H9 (cell line): Measurements from ENCODE around the gene SEMA6C. TPM values are rescaled to one million over a fixed set of nuclear protein-coding genes. Genes with fewer than 3 reads are reported as not detected.
A peak's percentile ranks its signal among the peaks of the same experiment; 100 is the strongest.

Experiments used
- DNase-seq: peaks from one replicate; pipeline ENCODE4 v3.0.0-alpha.2; 2017
- H2AFZ ChIP-seq: one replicate; pipeline ENCODE4 v1.6.1; 2013; ENCODE audit warnings: mild to moderate bottlenecking, low read length, control low read depth, moderate library complexity
- H2AK5ac ChIP-seq: 2 replicates; pipeline ENCODE4 v1.6.1; 2013; ENCODE audit warnings: low read length, control low read depth, mixed read lengths; ENCODE audit not compliant: insufficient read length
- H2BK120ac ChIP-seq: one replicate; pipeline ENCODE4 v1.6.1; 2013; ENCODE audit warnings: low read depth, mild to moderate bottlenecking, low read length, control low read depth, inconsistent platforms; ENCODE audit not compliant: poor library complexity, severe bottlenecking
- H2BK12ac ChIP-seq: 2 replicates; pipeline ENCODE4 v1.6.1; 2013; ENCODE audit warnings: low read length, control low read depth, mixed read lengths, low read depth; ENCODE audit not compliant: insufficient read length
- H2BK15ac ChIP-seq: 2 replicates; pipeline ENCODE4 v1.6.1; 2013; ENCODE audit warnings: low read depth, low read length, control low read depth
- H2BK20ac ChIP-seq: one replicate; pipeline ENCODE4 v1.6.1; 2013; ENCODE audit warnings: low read depth, mild to moderate bottlenecking, low read length, control low read depth, inconsistent platforms; ENCODE audit not compliant: poor library complexity, severe bottlenecking
- H2BK5ac ChIP-seq: 2 replicates; pipeline ENCODE4 v1.6.1; 2013; ENCODE audit warnings: low read length, control low read depth, mixed read lengths; ENCODE audit not compliant: insufficient read length
- H3K14ac ChIP-seq: 2 replicates; pipeline ENCODE4 v1.6.1; 2013; ENCODE audit warnings: low read length, control low read depth; ENCODE audit not compliant: insufficient read depth
- H3K18ac ChIP-seq: 2 replicates; pipeline ENCODE4 v1.6.1; 2013; ENCODE audit warnings: low read depth, mild to moderate bottlenecking, mixed read lengths, low read length, control low read depth; ENCODE audit not compliant: insufficient read length
- H3K23ac ChIP-seq: 2 replicates; pipeline ENCODE4 v1.6.1; 2013; ENCODE audit warnings: low read length, control low read depth, mixed read lengths, low read depth; ENCODE audit not compliant: insufficient read length
- H3K23me2 ChIP-seq: 2 replicates; pipeline ENCODE4 v1.6.1; 2013; ENCODE audit warnings: low read depth, mild to moderate bottlenecking, mixed read lengths, low read length, control low read depth; ENCODE audit not compliant: insufficient read length, poor library complexity, severe bottlenecking
- H3K27ac ChIP-seq: 2 replicates; pipeline ENCODE4 v1.5.1; 2013; ENCODE audit warnings: low read length, control low read depth, mixed read lengths, low read depth; ENCODE audit not compliant: insufficient read length
- H3K27me3 ChIP-seq: 2 replicates; pipeline ENCODE4 v1.6.1; 2013; ENCODE audit warnings: low read length, control low read depth, inconsistent platforms; ENCODE audit not compliant: insufficient read depth
- H3K4ac ChIP-seq: 2 replicates; pipeline ENCODE4 v1.6.1; 2013; ENCODE audit warnings: low read depth, mild to moderate bottlenecking, control low read depth, inconsistent platforms, low read length, moderate library complexity
- H3K4me1 ChIP-seq: 2 replicates; pipeline ENCODE4 v1.6.1; 2013; ENCODE audit warnings: low read length, control low read depth, inconsistent platforms; ENCODE audit not compliant: insufficient read depth
- H3K4me2 ChIP-seq: 2 replicates; pipeline ENCODE4 v1.6.1; 2013; ENCODE audit warnings: low read length, control low read depth, mixed read lengths; ENCODE audit not compliant: insufficient read length, insufficient read depth
- H3K56ac ChIP-seq: 2 replicates; pipeline ENCODE4 v1.6.1; 2013; ENCODE audit warnings: low read depth, mild to moderate bottlenecking, mixed read lengths, low read length, control low read depth; ENCODE audit not compliant: insufficient read length
- H3K79me1 ChIP-seq: 2 replicates; pipeline ENCODE4 v1.6.1; 2013; ENCODE audit warnings: low read depth, mild to moderate bottlenecking, moderate library complexity, low read length, control low read depth, inconsistent platforms; ENCODE audit not compliant: insufficient read depth, poor library complexity, severe bottlenecking
- H3K79me2 ChIP-seq: 2 replicates; pipeline ENCODE4 v1.6.1; 2013; ENCODE audit warnings: low read length, control low read depth, inconsistent platforms; ENCODE audit not compliant: insufficient read depth
- H3K9ac ChIP-seq: 2 replicates; pipeline ENCODE4 v1.6.1; 2013; ENCODE audit warnings: low read length, control low read depth, mixed read lengths; ENCODE audit not compliant: insufficient read length; ENCODE audit errors: extremely low read depth
- H3K9me3 ChIP-seq: one replicate; pipeline ENCODE4 v1.6.1; 2013; ENCODE audit warnings: low read depth, low read length, inconsistent platforms; ENCODE audit not compliant: control insufficient read depth
- H3T11ph ChIP-seq: one replicate; pipeline ENCODE4 v1.6.1; 2013; ENCODE audit warnings: mild to moderate bottlenecking, low read length, control low read depth, inconsistent platforms
- H4K20me1 ChIP-seq: one replicate; pipeline ENCODE4 v1.6.1; 2013; ENCODE audit not compliant: control insufficient read depth, insufficient read length, insufficient read depth
- H4K5ac ChIP-seq: 2 replicates; pipeline ENCODE4 v1.6.1; 2013; ENCODE audit warnings: low read depth, mild to moderate bottlenecking, mixed read lengths, low read length, control low read depth; ENCODE audit not compliant: insufficient read length
- H4K8ac ChIP-seq: replicated peaks from 2 replicates; pipeline ENCODE4 v1.6.1; 2013; ENCODE audit warnings: low read length, control low read depth, mixed read lengths, low read depth; ENCODE audit not compliant: insufficient read length
- H4K91ac ChIP-seq: 2 replicates; pipeline ENCODE4 v1.6.1; 2013; ENCODE audit warnings: low read depth, mild to moderate bottlenecking, moderate library complexity, mixed read lengths, low read length, control low read depth; ENCODE audit not compliant: insufficient read length
- H3K27ac Mint-ChIP-seq, 3 experiments: 2 replicates in 2 of 3; 3 replicates in 1 of 3; pipeline ENCODE4 v1.8.0; 2020 to 2021; ENCODE audit warnings: mixed read lengths in 3 of 3, mild to moderate bottlenecking in 1 of 3, moderate library complexity in 1 of 3
- H3K27me3 Mint-ChIP-seq: 2 replicates; pipeline ENCODE4 v1.8.0; 2021; ENCODE audit warnings: low read depth, mild to moderate bottlenecking, moderate library complexity, mixed read lengths
- H3K36me3 Mint-ChIP-seq, 3 experiments: 2 replicates in 2 of 3; 3 replicates in 1 of 3; pipeline ENCODE4 v1.8.0; 2020 to 2021; ENCODE audit warnings: low read depth in 3 of 3, mixed read lengths in 3 of 3; ENCODE audit not compliant: insufficient read depth in 1 of 3
- H3K4me1 Mint-ChIP-seq, 2 experiments: 2 replicates each; pipeline ENCODE4 v1.8.0; 2020; ENCODE audit warnings: mixed read lengths in 2 of 2
- H3K4me3 Mint-ChIP-seq, 2 experiments: 2 replicates in 1 of 2; 3 replicates in 1 of 2; pipeline ENCODE4 v1.8.0; 2020 to 2021; ENCODE audit warnings: mild to moderate bottlenecking in 2 of 2, mixed read lengths in 2 of 2, moderate library complexity in 1 of 2
- H3K9me3 Mint-ChIP-seq, 2 experiments: 2 replicates in 1 of 2; 3 replicates in 1 of 2; pipeline ENCODE4 v1.8.0; 2020; ENCODE audit warnings: mild to moderate bottlenecking in 2 of 2, mixed read lengths in 2 of 2, moderate library complexity in 1 of 2
- WGBS: extraction: QIAGEN DNeasy Blood & Tissue Kit; methylation state at CpG from one replicate; pipeline ENCODE4 v1.1.7; 2013; ENCODE audit warnings: missing lambda C conversion rate, low lambda C conversion rate, mixed read lengths; ENCODE audit not compliant: insufficient read length; ENCODE audit errors: extremely low coverage; 5-methylcytosine and 5-hydroxymethylcytosine counted together
- total RNA-seq: library from RNA; stranded (reverse); gene quantifications from 2 replicates; pipeline ENCODE4 v1.2.1, GENCODE V29; 2021
- TF ChIP-seq, protein P1 (sequence below): fragments of 200-600 bp; sonication (generic); conservative IDR thresholded peaks from 3 replicates; pipeline ENCODE4 v1.8.0; 2021; ENCODE audit warnings: antibody characterized with exemption, mild to moderate bottlenecking

SEMA6C gene
- total RNA-seq, 1 experiment from 2014 or later = 12.3 TPM

DNA sequence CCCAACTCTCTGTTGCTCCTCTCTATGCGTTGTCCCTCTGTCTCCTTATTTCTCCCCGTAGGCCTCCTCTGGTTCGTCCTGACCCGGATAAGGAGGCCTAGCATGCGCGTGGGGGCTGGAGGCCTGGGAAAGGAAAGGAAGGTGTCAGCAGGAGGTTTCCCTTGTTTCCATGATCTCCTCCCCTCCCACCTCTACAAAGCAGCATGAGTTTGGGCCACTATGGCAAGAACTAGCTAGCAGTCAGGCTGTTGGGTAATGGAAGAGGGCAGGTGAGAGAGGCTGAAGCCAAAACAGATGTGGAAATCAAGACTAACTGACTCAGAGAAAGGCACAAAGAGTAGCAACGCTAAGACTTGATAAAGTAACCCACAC lies 687 bp upstream of the SEMA6C start:
- Histone ChIP-seq H3K9ac (peak overlapping the region; percentile 40), H3T11ph (no peak overlapping the region), H4K8ac (no peak overlapping the region), H3K23me2 (peaks cover 24% of the 10 kb centered on the region), H4K91ac (no peak overlapping the region), H3K23ac (no peak overlapping the region), H2BK15ac (no peak overlapping the region), H3K4ac (no peak overlapping the region), H4K20me1 (peaks cover 4% of the 10 kb centered on the region), H2BK20ac (no peak overlapping the region), H2AK5ac (no peak overlapping the region), H4K5ac (no peak overlapping the region), H3K4me2 (peak overlapping the region; percentile 90), H2AFZ (no peak overlapping the region), H3K18ac (no peak overlapping the region), H2BK12ac (no peak overlapping the region), H3K79me1 (no peaks in the 10 kb centered on the region), H3K56ac (no peak overlapping the region), H3K79me2 (no peaks in the 10 kb centered on the region), H3K4me1 (peaks cover 22% of the 10 kb centered on the region; the same call in 1 of the 2 replicates), H2BK5ac (no peak overlapping the region), H2BK120ac (no peak overlapping the region), H3K14ac (no peak overlapping the region; the same call in 1 of the 2 replicates), H3K27ac (no peak overlapping the region), H3K27me3 (no peaks in the 10 kb centered on the region; the same call in 1 of the 2 replicates), H3K9me3 (no peaks in the 10 kb centered on the region)
- H3K27ac Mint-ChIP-seq = no peak overlapping the region
- no CpG with 5 or more reads among the region's 7 CpGs for WGBS
- H3K9me3 Mint-ChIP-seq = no peaks in the 10 kb centered on the region
- no peaks in the 10 kb centered on the region; a peak in 1 of 7 replicates for H3K36me3 Mint-ChIP-seq
- H3K4me3 Mint-ChIP-seq = peak overlapping the region; percentile 85 to 86
- TF ChIP-seq, protein P1, sequence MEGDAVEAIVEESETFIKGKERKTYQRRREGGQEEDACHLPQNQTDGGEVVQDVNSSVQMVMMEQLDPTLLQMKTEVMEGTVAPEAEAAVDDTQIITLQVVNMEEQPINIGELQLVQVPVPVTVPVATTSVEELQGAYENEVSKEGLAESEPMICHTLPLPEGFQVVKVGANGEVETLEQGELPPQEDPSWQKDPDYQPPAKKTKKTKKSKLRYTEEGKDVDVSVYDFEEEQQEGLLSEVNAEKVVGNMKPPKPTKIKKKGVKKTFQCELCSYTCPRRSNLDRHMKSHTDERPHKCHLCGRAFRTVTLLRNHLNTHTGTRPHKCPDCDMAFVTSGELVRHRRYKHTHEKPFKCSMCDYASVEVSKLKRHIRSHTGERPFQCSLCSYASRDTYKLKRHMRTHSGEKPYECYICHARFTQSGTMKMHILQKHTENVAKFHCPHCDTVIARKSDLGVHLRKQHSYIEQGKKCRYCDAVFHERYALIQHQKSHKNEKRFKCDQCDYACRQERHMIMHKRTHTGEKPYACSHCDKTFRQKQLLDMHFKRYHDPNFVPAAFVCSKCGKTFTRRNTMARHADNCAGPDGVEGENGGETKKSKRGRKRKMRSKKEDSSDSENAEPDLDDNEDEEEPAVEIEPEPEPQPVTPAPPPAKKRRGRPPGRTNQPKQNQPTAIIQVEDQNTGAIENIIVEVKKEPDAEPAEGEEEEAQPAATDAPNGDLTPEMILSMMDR = no peak
- no peak for DNase-seq
- peaks cover 34 to 42% of the 10 kb centered on the region in 2 experiments for H3K4me1 Mint-ChIP-seq
- H3K27me3 Mint-ChIP-seq = peaks cover 31% of the 10 kb centered on the region
